GM18519 (cell line): ENCODE data around the gene NT5DC3.

Experiments used
- ATAC-seq: cut with Tn5 transposase; IDR thresholded peaks from one replicate; pipeline ENCODE4 v1.9.1; 2021; ENCODE audit warnings: mild to moderate bottlenecking, moderate library complexity; ENCODE audit not compliant: unreplicated experiment, low FRiP score

NT5DC3 gene

GRCh38 chr12:103833891-103834290 lies 7.1 kb downstream of the NT5DC3 start:
- ATAC-seq = no peak

- no peak for ATAC-seq
Measured at GRCh38 chr12:103833095-103833775, 7.8 kb downstream of the NT5DC3 start.

- ATAC-seq = no peak
Measured at GRCh38 chr12:103832048-103832997, 8.7 kb downstream of the NT5DC3 start.

DNA sequence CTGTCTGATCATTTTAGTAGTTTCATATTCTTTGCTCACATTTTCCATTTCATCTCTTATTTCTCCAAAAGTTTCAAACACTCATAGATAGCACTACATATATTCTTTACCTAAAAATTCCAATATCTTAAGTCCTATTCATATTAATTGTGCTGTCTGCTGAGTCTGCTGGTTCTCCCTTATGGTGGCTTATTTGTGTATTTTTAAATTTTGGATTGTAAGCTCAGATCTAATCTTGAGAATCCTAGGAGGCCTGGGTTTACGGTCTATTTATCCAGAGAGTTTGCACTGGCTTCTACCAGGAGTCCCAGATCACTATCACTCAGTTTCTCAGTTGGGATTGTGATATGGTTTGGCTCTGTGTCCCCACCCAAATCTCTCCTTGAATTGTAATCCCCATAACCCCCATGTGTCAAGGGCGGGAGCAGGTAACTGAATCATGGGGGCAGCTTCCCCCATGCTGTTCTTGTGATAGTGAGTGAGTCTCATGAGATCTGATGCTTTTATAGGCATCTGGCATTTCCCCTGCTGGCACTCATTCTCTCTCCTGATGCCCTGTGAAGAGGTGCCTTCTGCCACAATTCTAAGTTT lies 10.2 kb downstream of the NT5DC3 start:
- ATAC-seq = no peak

- ATAC-seq = no peak
Measured at GRCh38 chr12:103830025-103830725, 10.9 kb downstream of the NT5DC3 start.

GRCh38 chr12:103829092-103829491 lies 11.9 kb downstream of the NT5DC3 start:
- no peak for ATAC-seq

GRCh38 chr12:103827911-103828391 lies 13.1 kb downstream of the NT5DC3 start:
- ATAC-seq = no peak

DNA sequence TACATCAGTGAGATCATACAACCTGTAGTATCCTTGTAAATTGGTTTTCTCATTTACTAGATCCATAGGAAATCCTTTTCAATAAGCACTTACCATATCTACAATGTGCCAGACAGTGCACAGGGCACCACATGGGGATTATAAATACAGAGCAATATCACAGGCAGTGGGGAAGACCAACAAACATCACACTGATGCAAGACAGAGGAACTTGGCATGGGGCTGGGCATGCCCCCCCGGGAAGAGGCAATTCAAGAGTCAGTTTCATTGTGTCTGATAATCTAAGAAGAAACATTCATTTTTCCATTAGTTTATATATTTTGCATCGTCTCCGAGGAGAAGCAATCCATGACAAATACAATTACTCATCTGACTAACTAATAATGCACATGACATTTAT lies 16.2 kb downstream of the NT5DC3 start:
- ATAC-seq = no peak

DNA sequence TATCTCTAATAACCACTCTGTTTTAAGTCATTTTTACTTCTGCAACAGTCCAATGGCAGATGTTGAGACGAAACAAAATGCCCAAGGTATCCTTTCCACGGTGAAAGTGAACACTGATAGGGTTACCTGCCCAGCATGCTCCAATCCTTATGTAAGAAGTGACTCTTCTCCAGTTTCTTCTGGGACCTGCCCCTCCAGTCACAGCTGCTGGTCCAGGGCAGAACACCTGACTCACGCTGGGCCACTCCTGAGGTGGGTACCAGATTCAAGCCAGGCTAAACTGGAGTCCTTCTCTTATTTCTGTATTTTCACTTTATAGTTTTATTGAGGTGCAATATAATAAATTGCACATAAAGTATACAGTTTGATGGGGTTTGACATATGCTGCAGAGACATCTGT lies 16.7 kb downstream of the NT5DC3 start:
- no peak for ATAC-seq

DNA sequence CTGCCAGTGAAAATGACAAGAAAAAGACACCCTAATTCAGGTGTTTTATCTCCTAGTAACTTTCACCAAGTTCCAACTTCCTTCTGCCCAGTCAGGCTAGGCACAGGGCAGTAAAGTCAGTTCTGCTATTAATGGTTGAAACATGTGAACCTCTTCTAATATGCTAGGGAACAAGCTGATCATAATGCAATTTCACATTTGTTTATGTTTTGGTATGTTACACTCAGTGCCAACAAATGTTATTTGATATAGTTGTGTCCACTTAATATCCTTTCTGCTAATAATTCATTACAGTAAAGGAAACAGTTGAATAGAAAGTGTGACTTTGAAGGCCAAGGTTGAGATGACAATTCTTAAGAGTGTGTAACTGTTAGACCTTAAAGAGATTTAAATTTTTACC lies 17.2 kb downstream of the NT5DC3 start:
- ATAC-seq = no peak

DNA sequence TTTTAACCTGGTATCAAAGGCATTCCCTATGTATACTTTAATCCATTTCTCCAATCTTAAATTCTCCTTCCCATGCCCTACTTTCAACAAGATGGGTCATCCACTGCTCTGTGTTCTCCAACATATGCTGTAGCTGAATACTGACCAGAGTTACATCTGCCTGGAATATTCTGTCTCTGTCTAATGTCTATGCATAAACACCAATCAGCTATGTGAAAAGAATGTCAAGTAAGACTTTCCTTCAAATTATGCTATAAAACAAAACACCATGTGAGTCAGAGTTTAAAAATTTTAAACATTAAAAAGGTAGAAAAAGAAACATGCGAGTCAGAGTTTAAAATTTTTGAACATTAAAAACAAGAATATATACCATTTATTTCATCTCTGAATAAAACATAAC lies 19.3 kb downstream of the NT5DC3 start:
- ATAC-seq = no peak

GRCh38 chr12:103820881-103821489 lies 20.0 kb downstream of the NT5DC3 start:
- ATAC-seq = no peak

DNA sequence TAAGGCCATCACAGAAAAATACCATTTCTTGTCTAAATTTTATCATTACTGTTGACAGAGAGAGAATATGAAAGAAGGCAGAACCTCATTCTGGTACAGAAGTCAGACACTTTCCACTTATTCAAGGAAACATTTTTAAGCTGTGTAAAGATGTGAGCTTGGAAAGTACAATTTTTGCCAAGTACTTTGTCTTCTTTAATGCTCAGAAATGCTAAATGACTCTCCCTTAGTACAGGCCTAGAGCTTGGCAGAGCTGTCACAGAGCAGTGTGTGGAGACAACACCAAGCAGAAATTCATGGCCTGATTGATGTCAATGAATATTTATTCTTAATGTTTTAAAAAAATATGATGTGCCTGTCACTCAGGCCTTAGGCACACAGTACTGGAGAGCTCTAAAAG lies 20.7 kb downstream of the NT5DC3 start:
- no peak for ATAC-seq

DNA sequence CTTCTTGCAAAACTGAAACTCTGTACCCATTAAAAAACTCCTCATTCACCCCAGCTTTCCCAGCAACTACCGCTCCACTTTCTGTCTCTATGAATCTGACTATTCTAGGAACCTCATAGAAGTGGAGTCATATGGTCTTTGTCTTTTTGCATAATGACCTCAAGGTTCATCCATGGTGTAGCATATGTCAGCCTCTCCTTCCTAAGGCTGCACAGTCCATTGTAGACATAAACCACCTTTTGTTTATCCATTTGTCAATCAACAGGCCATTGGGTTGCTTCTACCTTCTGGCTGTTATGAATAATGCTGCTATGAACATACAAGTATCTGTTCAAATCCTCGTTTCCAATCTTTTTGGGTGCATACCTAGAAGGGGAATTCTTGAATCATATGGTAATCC lies 21.1 kb downstream of the NT5DC3 start:
- no peak for ATAC-seq

DNA sequence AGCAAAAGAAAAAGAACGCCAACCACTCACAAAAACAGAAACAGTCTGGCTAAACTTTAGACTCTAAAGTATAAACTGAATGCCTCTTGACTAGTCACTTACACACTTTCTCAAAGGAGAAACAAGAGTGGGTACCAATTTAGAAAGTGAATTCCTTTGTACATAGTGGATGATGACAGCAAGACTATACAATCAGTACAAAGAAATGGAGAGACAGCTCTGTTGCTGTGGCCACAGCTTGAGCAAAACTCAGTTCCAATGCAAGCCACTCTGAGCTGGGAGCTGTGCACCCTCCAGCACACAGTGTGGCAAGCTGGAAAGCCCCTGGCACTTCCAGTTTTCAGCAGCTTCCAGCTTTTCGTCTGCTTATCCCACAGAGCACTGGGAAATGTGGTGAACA lies 21.7 kb downstream of the NT5DC3 start:
- ATAC-seq = no peak

DNA sequence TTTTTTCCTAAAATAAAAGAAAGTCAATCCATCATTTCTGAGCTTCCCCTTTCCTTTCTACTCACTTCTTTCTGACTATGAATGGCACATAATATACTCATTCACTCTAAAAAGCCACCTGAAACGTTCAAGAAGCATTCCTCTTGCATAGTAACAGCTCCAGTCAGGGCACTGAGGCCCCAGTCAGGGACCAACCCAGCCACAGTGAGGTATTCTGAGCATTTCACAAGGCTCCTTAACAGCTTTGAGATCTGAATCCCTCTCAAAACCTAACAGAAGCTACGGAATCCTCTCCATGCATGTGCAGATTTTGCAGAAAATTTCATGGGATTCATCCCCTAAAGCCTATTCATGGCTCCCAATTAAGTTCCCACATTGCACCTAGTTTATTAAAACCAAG lies 23.2 kb downstream of the NT5DC3 start:
- no peak for ATAC-seq

DNA sequence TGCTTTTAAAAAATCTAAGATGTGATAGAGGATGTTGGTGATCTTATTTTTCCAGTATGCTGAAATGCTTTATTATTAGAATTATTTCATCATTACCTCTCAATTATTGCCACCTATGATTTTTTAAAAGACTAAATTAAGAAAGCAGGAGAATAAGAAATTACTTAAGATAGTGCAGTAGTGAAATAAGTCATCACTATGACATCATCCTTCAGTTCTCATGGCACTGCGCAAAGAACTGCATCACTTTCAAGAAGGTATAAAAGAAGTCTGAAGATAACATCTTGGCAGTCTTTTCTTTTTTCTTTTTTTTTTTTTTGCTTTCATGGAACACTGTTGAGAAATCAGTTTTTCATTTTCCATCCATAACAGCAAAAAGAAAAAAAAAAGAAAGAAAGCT lies 24.4 kb downstream of the NT5DC3 start:
- no peak for ATAC-seq

- no peak for ATAC-seq
Measured at GRCh38 chr12:103814436-103814835, 26.6 kb downstream of the NT5DC3 start.

DNA sequence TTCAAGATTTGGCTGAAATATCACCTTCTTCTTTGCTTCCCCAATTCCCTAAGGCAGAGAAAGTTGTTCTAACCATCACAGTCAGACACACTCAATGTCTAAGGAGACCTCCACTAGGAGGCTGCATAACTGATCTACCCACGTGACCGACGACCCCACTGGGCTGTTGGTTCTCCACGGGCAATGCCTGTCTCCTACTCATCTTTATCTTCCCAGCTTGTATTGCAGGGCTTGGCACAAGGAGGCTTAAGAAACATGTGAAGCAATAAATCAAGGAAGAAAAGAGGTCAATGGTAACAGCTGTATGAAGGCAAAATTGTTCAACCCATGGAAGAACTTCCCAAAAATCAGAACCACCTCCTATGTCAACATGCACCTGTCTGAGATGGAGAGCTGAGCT lies 27.1 kb downstream of the NT5DC3 start:
- no peak for ATAC-seq

DNA sequence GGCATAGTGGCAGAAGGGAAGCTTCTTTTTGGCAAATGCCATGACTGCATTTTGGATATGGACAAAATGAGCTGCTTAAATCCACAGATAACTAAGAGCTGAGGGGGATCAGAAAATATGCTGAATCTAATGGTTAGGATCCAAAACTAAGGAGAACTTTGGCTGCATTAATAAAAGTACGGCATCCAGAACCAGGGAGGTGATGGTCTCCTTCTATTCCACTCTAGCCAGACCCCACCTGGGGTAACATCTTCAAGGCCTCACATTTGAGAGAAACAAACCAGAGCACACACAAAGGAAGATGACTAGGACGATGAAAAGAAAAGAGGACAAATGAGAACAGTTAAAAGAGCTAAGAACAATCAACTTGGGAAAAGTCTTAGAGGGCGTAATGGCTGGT lies 27.6 kb downstream of the NT5DC3 start:
- no peak for ATAC-seq
